HepG2 (cell line): Measurements from ENCODE around the gene GPC6. TPM values are rescaled to one million over a fixed set of nuclear protein-coding genes. Genes with fewer than 3 reads are reported as not detected.

Experiments used
- HNF4A ChIP-seq: sonication (generic); formaldehyde crosslinking; IDR thresholded peaks from 2 replicates; pipeline ENCODE4 v1.4.0; 2020; ENCODE audit warnings: missing genetic modification reagents
- REPIN1 ChIP-seq: sonication (generic); formaldehyde crosslinking; IDR thresholded peaks from 2 replicates; pipeline ENCODE4 v1.8.0; 2022; ENCODE audit warnings: missing genetic modification reagents, low read depth, mild to moderate bottlenecking, borderline replicate concordance
- TEAD2 ChIP-seq: sonication (generic); formaldehyde crosslinking; IDR thresholded peaks from 2 replicates; pipeline ENCODE4 v1.9.0; 2021; ENCODE audit warnings: missing genetic modification reagents
- ZNF318 ChIP-seq: sonication (generic); formaldehyde crosslinking; IDR thresholded peaks from 2 replicates; pipeline ENCODE4 v1.4.0; 2020; ENCODE audit warnings: mild to moderate bottlenecking, missing genetic modification reagents
- polyA plus RNA-seq, 8 experiments: library from polyadenylated mRNA; depleted of rRNA in 3 of 8; stranded (reverse) in 7 of 8; unstranded in 1 of 8; fragments of >200 nt; fragmentation: Illumina TruSeq in 4 of 8; extraction: Trizol in 4 of 8; gene quantifications; 2 replicates each; pipeline versions ENCODE4 v1.2.1 to v1.2.3, GENCODE V29; 2011 to 2016; ENCODE audit warnings: low read depth in 4 of 8, missing spikeins in 1 of 8, mixed read lengths in 1 of 8; ENCODE audit not compliant: insufficient read depth in 1 of 8
- total RNA-seq, 5 experiments: library from RNA; depleted of rRNA; stranded (reverse); fragments of >200 nt; fragmentation: Illumina TruSeq; extraction: Trizol; gene quantifications; 2 replicates each; pipeline ENCODE4 v1.2.3, GENCODE V29; 2016; ENCODE audit warnings: low read depth in 1 of 5
- TF ChIP-seq, protein P1 (sequence below): sonication (generic); formaldehyde crosslinking; IDR thresholded peaks from 2 replicates; pipeline ENCODE4 v1.4.0; 2020; ENCODE audit warnings: mild to moderate bottlenecking, missing genetic modification reagents, borderline replicate concordance
- TF ChIP-seq, protein P2 (sequence below): sonication (generic); formaldehyde crosslinking; IDR thresholded peaks from 2 replicates; pipeline ENCODE4 v1.8.0; 2022; ENCODE audit warnings: mild to moderate bottlenecking, missing genetic modification reagents; ENCODE audit not compliant: insufficient replicate concordance
- TF ChIP-seq, protein P3 (sequence below): sonication (generic); formaldehyde crosslinking; IDR thresholded peaks from 2 replicates; pipeline ENCODE4 v1.4.0; 2020; ENCODE audit warnings: missing genetic modification reagents

GPC6 gene
- total and polyA plus RNA-seq, 2 of the 13 experiments (the other 11 are each of a cell fraction or from before 2014, with no cell fraction given), result 24.5 to 33.9 TPM

GRCh38 chr13:93963266-93964145 is 736.9 kb downstream of the GPC6 start (continued):
- TF ChIP-seq, protein P1, sequence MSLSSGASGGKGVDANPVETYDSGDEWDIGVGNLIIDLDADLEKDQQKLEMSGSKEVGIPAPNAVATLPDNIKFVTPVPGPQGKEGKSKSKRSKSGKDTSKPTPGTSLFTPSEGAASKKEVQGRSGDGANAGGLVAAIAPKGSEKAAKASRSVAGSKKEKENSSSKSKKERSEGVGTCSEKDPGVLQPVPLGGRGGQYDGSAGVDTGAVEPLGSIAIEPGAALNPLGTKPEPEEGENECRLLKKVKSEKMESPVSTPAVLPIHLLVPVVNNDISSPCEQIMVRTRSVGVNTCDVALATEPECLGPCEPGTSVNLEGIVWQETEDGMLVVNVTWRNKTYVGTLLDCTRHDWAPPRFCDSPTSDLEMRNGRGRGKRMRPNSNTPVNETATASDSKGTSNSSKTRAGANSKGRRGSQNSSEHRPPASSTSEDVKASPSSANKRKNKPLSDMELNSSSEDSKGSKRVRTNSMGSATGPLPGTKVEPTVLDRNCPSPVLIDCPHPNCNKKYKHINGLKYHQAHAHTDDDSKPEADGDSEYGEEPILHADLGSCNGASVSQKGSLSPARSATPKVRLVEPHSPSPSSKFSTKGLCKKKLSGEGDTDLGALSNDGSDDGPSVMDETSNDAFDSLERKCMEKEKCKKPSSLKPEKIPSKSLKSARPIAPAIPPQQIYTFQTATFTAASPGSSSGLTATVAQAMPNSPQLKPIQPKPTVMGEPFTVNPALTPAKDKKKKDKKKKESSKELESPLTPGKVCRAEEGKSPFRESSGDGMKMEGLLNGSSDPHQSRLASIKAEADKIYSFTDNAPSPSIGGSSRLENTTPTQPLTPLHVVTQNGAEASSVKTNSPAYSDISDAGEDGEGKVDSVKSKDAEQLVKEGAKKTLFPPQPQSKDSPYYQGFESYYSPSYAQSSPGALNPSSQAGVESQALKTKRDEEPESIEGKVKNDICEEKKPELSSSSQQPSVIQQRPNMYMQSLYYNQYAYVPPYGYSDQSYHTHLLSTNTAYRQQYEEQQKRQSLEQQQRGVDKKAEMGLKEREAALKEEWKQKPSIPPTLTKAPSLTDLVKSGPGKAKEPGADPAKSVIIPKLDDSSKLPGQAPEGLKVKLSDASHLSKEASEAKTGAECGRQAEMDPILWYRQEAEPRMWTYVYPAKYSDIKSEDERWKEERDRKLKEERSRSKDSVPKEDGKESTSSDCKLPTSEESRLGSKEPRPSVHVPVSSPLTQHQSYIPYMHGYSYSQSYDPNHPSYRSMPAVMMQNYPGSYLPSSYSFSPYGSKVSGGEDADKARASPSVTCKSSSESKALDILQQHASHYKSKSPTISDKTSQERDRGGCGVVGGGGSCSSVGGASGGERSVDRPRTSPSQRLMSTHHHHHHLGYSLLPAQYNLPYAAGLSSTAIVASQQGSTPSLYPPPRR (CRISPR knock-in tag), result peak; percentile 53; the same call in 1 of the 2 replicates
- TF ChIP-seq ZNF318 (CRISPR knock-in tag), result no peak
- TF ChIP-seq, protein P2, sequence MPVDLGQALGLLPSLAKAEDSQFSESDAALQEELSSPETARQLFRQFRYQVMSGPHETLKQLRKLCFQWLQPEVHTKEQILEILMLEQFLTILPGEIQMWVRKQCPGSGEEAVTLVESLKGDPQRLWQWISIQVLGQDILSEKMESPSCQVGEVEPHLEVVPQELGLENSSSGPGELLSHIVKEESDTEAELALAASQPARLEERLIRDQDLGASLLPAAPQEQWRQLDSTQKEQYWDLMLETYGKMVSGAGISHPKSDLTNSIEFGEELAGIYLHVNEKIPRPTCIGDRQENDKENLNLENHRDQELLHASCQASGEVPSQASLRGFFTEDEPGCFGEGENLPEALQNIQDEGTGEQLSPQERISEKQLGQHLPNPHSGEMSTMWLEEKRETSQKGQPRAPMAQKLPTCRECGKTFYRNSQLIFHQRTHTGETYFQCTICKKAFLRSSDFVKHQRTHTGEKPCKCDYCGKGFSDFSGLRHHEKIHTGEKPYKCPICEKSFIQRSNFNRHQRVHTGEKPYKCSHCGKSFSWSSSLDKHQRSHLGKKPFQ (CRISPR knock-in tag), result no peak
- TF ChIP-seq TEAD2 (CRISPR knock-in tag), result no peak
- no peak for TF ChIP-seq REPIN1
- TF ChIP-seq, protein P3, sequence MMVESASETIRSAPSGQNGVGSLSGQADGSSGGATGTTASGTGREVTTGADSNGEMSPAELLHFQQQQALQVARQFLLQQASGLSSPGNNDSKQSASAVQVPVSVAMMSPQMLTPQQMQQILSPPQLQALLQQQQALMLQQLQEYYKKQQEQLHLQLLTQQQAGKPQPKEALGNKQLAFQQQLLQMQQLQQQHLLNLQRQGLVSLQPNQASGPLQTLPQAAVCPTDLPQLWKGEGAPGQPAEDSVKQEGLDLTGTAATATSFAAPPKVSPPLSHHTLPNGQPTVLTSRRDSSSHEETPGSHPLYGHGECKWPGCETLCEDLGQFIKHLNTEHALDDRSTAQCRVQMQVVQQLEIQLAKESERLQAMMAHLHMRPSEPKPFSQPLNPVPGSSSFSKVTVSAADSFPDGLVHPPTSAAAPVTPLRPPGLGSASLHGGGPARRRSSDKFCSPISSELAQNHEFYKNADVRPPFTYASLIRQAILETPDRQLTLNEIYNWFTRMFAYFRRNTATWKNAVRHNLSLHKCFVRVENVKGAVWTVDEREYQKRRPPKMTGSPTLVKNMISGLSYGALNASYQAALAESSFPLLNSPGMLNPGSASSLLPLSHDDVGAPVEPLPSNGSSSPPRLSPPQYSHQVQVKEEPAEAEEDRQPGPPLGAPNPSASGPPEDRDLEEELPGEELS (CRISPR knock-in tag), result peak; percentile 88
- TF ChIP-seq HNF4A (CRISPR knock-in tag), result no peak
